ENCODE data around the gene DGCR2.
"Not testable (repeated sequence)": the region's sequence is repeated elsewhere in the genome, so short reads cannot be mapped to it uniquely, and the experiment has no call there.

DGCR2 gene

DNA sequence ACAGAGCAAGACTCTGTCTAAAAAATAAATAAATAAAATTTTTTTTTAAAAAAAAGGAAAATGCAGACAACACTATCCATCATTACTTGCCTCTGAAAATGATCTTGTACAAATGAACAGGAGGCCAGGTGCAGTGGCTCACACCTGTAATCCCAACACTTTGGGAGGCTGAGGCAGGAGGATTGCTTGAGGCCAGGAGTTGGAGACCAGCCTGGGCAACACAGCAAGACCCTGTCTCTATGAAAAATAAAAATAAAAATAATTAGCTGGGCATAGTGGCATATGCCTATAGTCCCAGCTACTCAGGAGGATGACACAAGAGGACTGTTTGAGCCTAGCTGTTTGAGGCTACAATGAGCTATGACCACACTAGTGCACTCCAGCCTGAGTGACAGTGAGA lies 49.4 kb downstream of the DGCR2 start:
- not testable (repeated sequence) for DNase-seq

DNA sequence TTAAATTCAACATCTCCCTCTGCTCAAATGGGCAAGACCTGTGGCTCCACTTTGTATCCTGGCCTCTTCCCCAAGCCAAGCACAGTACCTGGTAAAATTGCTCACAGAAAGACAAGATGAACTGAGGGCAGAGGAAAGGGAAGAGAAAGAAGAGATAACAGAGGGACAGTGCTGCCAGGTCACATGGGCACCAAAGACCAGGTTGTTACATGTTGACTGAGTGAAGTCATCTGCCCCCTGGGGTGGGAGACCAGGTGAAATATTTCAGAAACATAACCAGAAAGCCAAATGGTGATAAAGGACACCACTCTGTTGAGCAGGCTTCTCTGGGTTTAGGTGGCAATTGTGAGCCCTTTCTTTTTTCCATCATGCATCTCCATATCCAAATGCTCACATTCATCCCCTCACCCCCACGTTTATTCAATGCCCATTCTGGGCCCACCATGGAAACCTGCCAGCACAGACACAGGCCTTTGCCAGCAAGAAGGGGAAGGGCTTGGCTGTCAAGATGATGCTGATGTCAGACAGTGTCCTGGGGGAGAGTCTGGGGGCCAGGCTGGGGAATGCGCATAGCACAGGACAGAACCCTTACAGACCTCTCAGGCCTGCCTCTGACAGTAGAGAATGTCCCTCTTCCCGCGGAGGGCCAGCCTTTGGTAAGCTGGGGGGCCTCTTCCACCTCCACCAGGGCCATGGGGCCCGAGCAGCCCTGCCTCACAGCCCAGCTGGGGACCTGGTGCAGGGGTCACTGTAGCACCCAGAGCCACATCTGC lies 51.6 kb downstream of the DGCR2 start:
- DNase-seq = no peak

GRCh38 chr22:19069451-19069850 lies 52.8 kb downstream of the DGCR2 start:
- DNase-seq = no peak

- no peak for DNase-seq
Measured at GRCh38 chr22:19068784-19069271, 53.4 kb downstream of the DGCR2 start.

DNA sequence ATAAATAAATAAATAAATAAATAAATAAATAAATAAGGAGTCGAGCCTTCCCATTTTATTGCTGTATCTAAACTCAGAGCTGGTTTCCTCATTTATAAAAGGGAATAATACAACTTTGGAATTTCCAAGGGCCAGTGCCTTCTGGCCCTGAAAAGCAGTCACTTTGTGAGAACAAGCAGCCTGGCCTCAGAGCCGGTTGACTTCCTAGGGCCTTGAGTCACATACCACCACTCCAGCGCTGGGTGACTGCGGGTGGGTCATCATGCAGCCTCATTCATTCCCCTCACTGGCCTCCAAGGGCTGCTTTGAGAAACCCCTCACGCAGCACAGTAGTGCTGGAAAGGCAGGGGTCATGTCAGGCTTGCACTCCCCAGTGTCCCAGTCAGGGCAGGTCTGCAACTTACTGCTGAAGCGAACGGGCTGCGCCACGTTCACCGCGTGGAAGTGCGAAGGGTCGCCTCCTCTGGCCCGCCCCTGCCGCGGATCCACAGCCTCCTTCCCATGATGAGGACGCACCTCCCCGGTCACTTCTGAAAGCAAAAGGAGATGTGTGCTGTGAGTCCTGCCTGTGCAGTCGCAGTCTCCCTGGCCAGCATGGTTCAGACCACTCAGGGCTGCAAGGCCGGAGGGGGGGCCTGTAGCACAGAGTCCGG lies 54.4 kb downstream of the DGCR2 start:
- no peak for DNase-seq

- DNase-seq = no peak
Measured at GRCh38 chr22:19066531-19067271, 55.5 kb downstream of the DGCR2 start.

- no peak for DNase-seq
Measured at GRCh38 chr22:19065929-19066328, 56.3 kb downstream of the DGCR2 start.

- DNase-seq = no peak
Measured at GRCh38 chr22:19065298-19065859, 56.8 kb downstream of the DGCR2 start.

- no peak for DNase-seq
Measured at GRCh38 chr22:19064354-19065054, 57.7 kb downstream of the DGCR2 start.

- no peak for DNase-seq
Measured at GRCh38 chr22:19063581-19064353, 58.4 kb downstream of the DGCR2 start.

- DNase-seq = no peak
Measured at GRCh38 chr22:19062943-19063308, 59.3 kb downstream of the DGCR2 start.

GRCh38 chr22:19062139-19062942 lies 59.9 kb downstream of the DGCR2 start:
- DNase-seq = no peak

DNA sequence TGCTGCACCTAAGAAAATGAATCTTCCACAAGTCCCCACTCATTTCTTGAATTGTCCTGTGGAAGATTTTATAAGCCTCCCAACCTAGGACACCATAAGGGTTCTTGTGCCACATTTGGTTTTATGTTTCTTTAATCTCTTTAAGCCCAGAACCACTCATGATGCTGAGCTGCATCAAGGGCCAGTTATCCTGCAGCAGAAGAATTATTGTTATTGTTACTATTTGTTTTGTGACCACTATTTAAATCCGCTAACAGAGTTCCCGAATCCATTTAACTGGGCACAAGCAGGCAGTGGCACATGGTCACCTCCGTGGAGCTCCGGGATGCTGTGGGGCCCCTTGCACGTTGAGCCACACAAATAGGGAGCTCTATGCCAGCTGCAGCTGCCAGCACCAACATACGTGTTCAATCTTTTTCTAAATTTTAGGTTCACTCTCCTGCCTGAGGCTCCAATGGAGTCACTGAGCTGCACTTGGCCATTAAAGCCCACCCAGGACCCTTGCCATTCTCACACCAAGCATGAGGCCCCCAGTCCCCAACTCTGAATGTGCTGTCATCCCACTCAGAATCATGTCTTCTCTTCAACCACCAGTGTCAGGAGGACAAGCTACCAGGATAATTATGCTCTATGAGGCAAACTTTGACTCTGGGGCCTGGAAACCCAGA lies 60.6 kb downstream of the DGCR2 start:
- no peak for DNase-seq

DNA sequence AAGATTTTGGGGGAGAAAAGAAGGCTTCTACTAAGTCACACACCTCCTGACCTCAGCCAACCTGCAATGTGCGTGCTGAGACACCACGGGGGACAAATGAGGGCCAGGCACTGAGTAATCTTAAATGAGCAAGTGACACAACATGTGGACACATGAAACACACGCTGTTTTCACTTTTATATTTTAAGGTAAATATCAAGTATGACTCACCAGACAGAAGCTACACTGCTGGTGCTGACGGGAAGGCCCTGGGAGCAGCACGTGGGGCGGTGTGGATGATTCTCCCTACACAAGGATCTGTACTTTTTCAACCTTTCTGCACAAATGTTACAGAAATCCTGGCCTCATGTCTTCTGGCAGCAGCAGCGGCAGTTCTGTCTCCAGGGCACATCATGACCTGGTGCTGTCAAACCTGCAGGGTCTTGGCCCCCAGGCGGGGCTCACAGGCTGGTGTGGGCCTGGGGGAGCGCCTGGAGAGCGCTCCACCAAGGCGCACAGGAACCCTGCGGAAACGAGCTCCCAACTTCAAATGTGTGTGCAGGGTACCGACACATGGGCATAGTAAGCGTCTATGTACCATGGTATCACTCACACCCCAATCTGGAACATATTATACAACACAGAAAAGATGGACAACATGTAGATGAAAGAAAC lies 61.7 kb downstream of the DGCR2 start:
- no peak for DNase-seq

DNA sequence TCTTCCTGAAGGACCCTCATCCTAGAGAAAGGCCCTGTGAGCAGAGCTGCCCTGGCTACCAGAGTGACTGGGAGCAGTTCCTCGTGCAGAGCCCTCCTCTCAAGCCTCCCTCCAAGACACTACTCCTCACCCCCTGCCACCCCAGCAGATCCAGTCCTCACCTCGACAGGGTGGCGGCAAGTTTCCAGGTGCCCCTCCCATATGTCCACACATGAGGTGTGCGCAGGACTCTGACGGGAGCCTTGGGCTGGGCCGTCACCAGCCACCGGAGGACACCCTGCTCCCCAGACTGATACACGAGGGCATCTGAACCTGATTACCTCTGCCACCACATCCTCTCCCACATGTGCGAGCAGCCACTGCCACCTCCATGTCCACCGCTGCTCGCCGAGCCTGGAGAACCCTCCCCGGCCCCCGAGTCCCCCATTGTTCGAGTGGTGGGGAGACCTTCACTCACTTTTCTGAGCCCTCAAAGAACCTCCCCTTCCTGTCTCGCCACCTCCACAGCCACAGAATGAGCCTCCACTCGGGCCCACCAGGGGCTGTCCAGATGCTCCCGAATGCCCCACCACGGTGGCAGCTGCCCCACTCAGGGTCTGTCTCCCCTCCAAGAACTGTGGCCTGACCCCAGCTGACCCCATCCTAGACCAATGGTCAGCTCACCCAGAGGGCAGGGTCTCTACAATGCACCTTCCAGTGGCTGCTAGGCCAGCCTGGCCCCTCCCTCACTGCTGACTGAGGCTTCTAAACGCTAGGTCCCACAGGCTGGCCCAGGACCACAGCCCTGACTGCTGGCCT lies 62.5 kb downstream of the DGCR2 start:
- no peak for DNase-seq

DNA sequence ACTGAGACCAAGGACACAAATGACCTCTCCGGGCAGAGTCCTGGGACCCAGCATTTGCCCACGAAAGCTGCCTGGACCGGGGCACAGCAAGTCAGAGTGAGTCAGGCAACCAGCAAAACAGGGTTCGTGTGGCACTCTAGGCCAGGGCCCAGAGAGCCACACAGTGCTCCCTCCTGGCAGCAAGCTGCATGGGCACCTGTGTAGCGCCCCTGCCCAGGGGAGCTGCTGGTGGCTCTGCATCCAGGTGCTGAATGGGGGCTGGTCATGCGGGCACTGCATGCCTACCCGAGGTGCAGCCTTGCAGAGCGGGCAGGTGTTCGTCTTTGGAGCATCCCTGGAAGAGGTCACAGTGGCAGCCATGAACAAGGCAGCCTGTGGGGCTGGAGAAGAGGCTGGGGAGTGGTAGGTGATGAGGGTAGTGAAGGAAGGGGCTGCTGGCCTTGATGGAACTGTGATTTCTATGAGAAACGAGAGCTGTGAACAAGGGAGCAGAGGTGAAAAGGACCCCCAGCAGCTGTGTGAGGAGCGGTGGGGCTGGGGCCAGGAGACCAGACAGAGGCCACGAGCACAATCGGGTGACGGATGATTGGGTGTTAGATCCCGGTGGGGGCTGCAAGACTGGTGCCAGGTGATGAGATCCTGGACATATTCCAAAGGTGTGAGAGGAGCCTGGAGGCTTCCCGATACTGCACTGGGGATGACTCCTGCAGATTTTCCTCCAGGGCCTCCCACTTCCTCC lies 63.3 kb downstream of the DGCR2 start:
- no peak for DNase-seq

GRCh38 chr22:19057999-19058491 lies 64.2 kb downstream of the DGCR2 start:
- no peak for DNase-seq

DNA sequence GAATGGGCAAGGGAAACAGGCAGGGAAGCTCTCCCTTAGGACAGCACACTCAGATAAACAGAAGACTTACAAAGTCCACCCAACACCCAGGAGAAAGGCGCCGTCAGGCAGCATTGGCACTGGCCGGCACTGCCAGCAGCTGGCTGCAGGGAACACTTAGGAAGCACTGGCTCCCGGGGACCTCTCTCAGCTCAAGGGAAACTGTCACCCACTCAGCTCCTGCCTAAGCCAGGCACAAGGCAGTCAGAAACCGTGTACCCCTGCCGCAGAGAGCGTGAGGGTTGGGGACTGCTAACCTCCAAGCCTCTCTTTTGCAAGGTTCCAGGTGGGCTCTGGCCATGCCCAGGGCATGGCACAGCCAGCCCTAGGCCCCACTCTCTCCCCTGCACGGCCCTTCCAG lies 64.7 kb downstream of the DGCR2 start:
- no peak for DNase-seq

All from NCI-H1436 treated with DMSO at 0.1 percent for 48 hours (cell line).